ENCODE data around the gene OSBPL3. TPM values are rescaled to one million over a fixed set of nuclear protein-coding genes. Genes with fewer than 3 reads are reported as not detected.

OSBPL3 gene
- polyA plus RNA-seq, 1 of the 3 experiments (the other 2 are of a cell fraction): 23.2 TPM

GRCh38 chr7:24959735-24960485 lies 20.1 kb downstream of the OSBPL3 start (continued):
- no peak for TF ChIP-seq ELF1 (IDR thresholded peaks at IDR 0.05)
- no peak for TF ChIP-seq TEAD4 (IDR thresholded peaks at IDR 0.05; ENCODE audit: borderline replicate concordance, insufficient read depth)
- no peak for TF ChIP-seq SIN3A (IDR thresholded peaks at IDR 0.05; ENCODE audit: borderline replicate concordance, low read depth, low read length)
- TF ChIP-seq RAD21 (IDR thresholded peaks at IDR 0.05; ENCODE audit: low read length): no peak
- no peak for TF ChIP-seq REST (IDR thresholded peaks at IDR 0.05; ENCODE audit: low read depth, low read length)

GRCh38 chr7:24958399-24958798 lies 21.6 kb downstream of the OSBPL3 start:
- no peaks in the 10 kb centered on the region for H3K27me3 ChIP-seq (ENCODE audit: insufficient read depth)
- TF ChIP-seq NFIC (IDR thresholded peaks at IDR 0.05; ENCODE audit: borderline replicate concordance) (no peak), EZH2phosphoT487 (IDR thresholded peaks at IDR 0.05; ENCODE audit: borderline replicate concordance, low read depth) (no peak), TAF1 (IDR thresholded peaks at IDR 0.05; ENCODE audit: borderline replicate concordance, low read depth, low read length) (no peak), GABPA (IDR thresholded peaks at IDR 0.05; ENCODE audit: low read depth) (no peak), ZBTB33 (IDR thresholded peaks at IDR 0.05; ENCODE audit: borderline replicate concordance, low read depth) (no peak), JUND (IDR thresholded peaks at IDR 0.05) (no peak), USF1 (IDR thresholded peaks at IDR 0.05; ENCODE audit: borderline replicate concordance, low read depth) (no peak), CHD2 (IDR thresholded peaks at IDR 0.05; ENCODE audit: low read length, partially characterized antibody) (no peak), ELF1 (IDR thresholded peaks at IDR 0.05) (no peak), FOXJ3 (CRISPR knock-in tag; IDR thresholded peaks at IDR 0.05) (no peak)
- no peak overlapping the region for H3K9ac ChIP-seq
- H3K4me3 ChIP-seq (ENCODE audit: low read depth in 2 of 2, low read length in 1 of 2): no peak overlapping the region
- DNase-seq: no peak
- CTCF ChIA-PET: interaction anchor here (0.7 kb wide), 1 partner anchor 44 kb away, joined by 3 read pairs; no protein-coding TSS in a partner anchor
- H2AFZ ChIP-seq (ENCODE audit: low read depth): no peak overlapping the region
- H3K36me3 ChIP-seq (replicated peaks in 1 of 2; ENCODE audit: control insufficient read depth in 1 of 2, insufficient read depth in 2 of 2, low read length in 1 of 2): no peaks in the 10 kb centered on the region
- H3K9me3 ChIP-seq: no peaks in the 10 kb centered on the region
- POLR2A ChIA-PET: no interaction called here
- H3K79me2 ChIP-seq (ENCODE audit: insufficient read depth): peaks cover 97% of the 10 kb centered on the region
- H3K4me2 ChIP-seq: no peak overlapping the region
- no peaks in the 10 kb centered on the region for H4K20me1 ChIP-seq (ENCODE audit: insufficient read depth)
- peaks cover 9 to 12% of the 10 kb centered on the region in 2 experiments for H3K4me1 ChIP-seq (ENCODE audit: control insufficient read depth in 1 of 2, insufficient read depth in 2 of 2, low read depth in 1 of 2, low read length in 1 of 2)
- peaks cover 6% of the 10 kb centered on the region for H3F3A ChIP-seq (replicated peaks; ENCODE audit: insufficient read depth)
- H3K9me2 ChIP-seq: no peaks in the 10 kb centered on the region
- H3K27ac ChIP-seq (ENCODE audit: low read depth in 2 of 2, low read length in 1 of 2): no peak overlapping the region

All from SK-N-SH (cell line).